ENCODE results near the gene PPP3CA. TPM values are rescaled to one million over a fixed set of nuclear protein-coding genes. Genes with fewer than 3 reads are reported as not detected.

The PPP3CA gene
- total and polyA plus RNA-seq, 2 experiments from 2014 or later: 27.0 to 45.2 TPM

GRCh38 chr4:101221294-101221693 lies 126.0 kb downstream of the PPP3CA start (continued):
- no peak for TF ChIP-seq NANOG (IDR thresholded peaks at IDR 0.05; ENCODE audit: borderline replicate concordance)
- TF ChIP-seq JUNB (IDR thresholded peaks at IDR 0.05; ENCODE audit: unreplicated experiment): no peak
- TF ChIP-seq CTCF (conservative IDR thresholded peaks at IDR 0.05; ENCODE audit: low read depth in 2 of 2): no peak
- TF ChIP-seq POLR2AphosphoS5 (IDR thresholded peaks at IDR 0.05; ENCODE audit: low read depth): no peak
- TF ChIP-seq STAT1 (IDR thresholded peaks at IDR 0.05; ENCODE audit: unreplicated experiment): no peak
- TF ChIP-seq ZNF331 (CRISPR knock-in tag; IDR thresholded peaks at IDR 0.05; ENCODE audit: low read depth): no peak
- TF ChIP-seq EZH2 (IDR thresholded peaks at IDR 0.05; ENCODE audit: low read depth, unreplicated experiment): no peak
- TF ChIP-seq ZNF114 (CRISPR knock-in tag; IDR thresholded peaks at IDR 0.05): no peak
- no peak for TF ChIP-seq EZH2phosphoT487 (IDR thresholded peaks at IDR 0.05; ENCODE audit: unreplicated experiment)
- TF ChIP-seq ETS1 (IDR thresholded peaks at IDR 0.05): no peak
- no peak for TF ChIP-seq CREB1 (CRISPR knock-in tag; IDR thresholded peaks at IDR 0.05; ENCODE audit: low read depth)

GRCh38 chr4:101218894-101219293 lies 128.4 kb downstream of the PPP3CA start:
- Histone ChIP-seq H3K79me2 (replicated peaks; ENCODE audit: insufficient read depth) (peaks cover 29% of the 10 kb centered on the region), H3K36me3 (ENCODE audit: insufficient read depth) (no peaks in the 10 kb centered on the region), H3K4me1 (ENCODE audit: insufficient read depth) (peaks cover 7% of the 10 kb centered on the region; the same call in 1 of the 2 replicates), H3K9me2 (ENCODE audit: insufficient read depth) (no peaks in the 10 kb centered on the region), H3K4me3 (no peak overlapping the region), H3K27me3 (ENCODE audit: insufficient read depth) (no peaks in the 10 kb centered on the region), H2AFZ (no peak overlapping the region), H3F3A (replicated peaks; ENCODE audit: low read depth) (no peaks in the 10 kb centered on the region), H3K27ac (ENCODE audit: low read depth) (no peak overlapping the region), H3K4me2 (no peak overlapping the region), H4K20me1 (replicated peaks; ENCODE audit: insufficient read depth) (no peaks in the 10 kb centered on the region)
- ATAC-seq (no peak), DNase-seq (ENCODE audit: low spot score) (no peak)
- H3K27me3 Mint-ChIP-seq (ENCODE audit: insufficient read depth, low read depth, poor library complexity): peaks cover 1% of the 10 kb centered on the region
- no peak overlapping the region for H3K27ac Mint-ChIP-seq
- no peaks in the 10 kb centered on the region for H3K9me3 Mint-ChIP-seq
- no peaks in the 10 kb centered on the region for H3K36me3 Mint-ChIP-seq (ENCODE audit: low read depth)
- peaks cover 25% of the 10 kb centered on the region for H3K4me1 Mint-ChIP-seq
- no peak overlapping the region for H3K4me3 Mint-ChIP-seq
- TF ChIP-seq ZNF462 (CRISPR knock-in tag; IDR thresholded peaks at IDR 0.05) (no peak), NANOG (IDR thresholded peaks at IDR 0.05; ENCODE audit: borderline replicate concordance) (no peak), EZH2phosphoT487 (IDR thresholded peaks at IDR 0.05; ENCODE audit: unreplicated experiment) (no peak), JUNB (IDR thresholded peaks at IDR 0.05; ENCODE audit: unreplicated experiment) (no peak), REST (IDR thresholded peaks at IDR 0.05; ENCODE audit: unreplicated experiment) (no peak), ZNF331 (CRISPR knock-in tag; IDR thresholded peaks at IDR 0.05; ENCODE audit: low read depth) (no peak), STAT1 (IDR thresholded peaks at IDR 0.05; ENCODE audit: unreplicated experiment) (no peak), POLR2AphosphoS5 (IDR thresholded peaks at IDR 0.05; ENCODE audit: low read depth) (no peak)
